HG02943 (cell line): ENCODE results near the gene GCLM.
"Not testable (repeated sequence)": the region's sequence is repeated elsewhere in the genome, so short reads cannot be mapped to it uniquely, and the experiment has no call there.

ENCODE experiments used
- ATAC-seq: cut with Tn5 transposase; IDR thresholded peaks from one replicate; pipeline ENCODE4 v1.9.1; 2021; ENCODE audit warnings: mild to moderate bottlenecking, low read depth, moderate library complexity; ENCODE audit not compliant: unreplicated experiment

GCLM gene

GRCh38 chr1:93899543-93900207 is 9.6 kb downstream of the GCLM start:
- ATAC-seq: no peak

GRCh38 chr1:93888900-93889299 is 20.3 kb downstream of the GCLM start:
- ATAC-seq: no peak

- no peak for ATAC-seq
These were observed 27.0 kb downstream of the GCLM start for GRCh38 chr1:93882269-93882668.

- no peak for ATAC-seq
These were observed 28.5 kb downstream of the GCLM start for GRCh38 chr1:93880731-93881130.

- ATAC-seq: peak; percentile 98
These were observed 30.2 kb downstream of the GCLM start, which contains the start of gene DNTTIP2 for GRCh38 chr1:93878889-93879586. TSS of gene DNTTIP2 (minus strand) at chr1:93879206. CDS start at chr1:93879148, 58 bp downstream.

GRCh38 chr1:93878501-93878888 is 30.7 kb downstream of the GCLM start:
- ATAC-seq: no peak

GRCh38 chr1:93877529-93877928 is 31.7 kb downstream of the GCLM start:
- no peak for ATAC-seq

- ATAC-seq: no peak
These were observed 33.0 kb downstream of the GCLM start for GRCh38 chr1:93876244-93876643.

- ATAC-seq: no peak
These were observed 35.1 kb downstream of the GCLM start for GRCh38 chr1:93874025-93874651.

- no peak for ATAC-seq
These were observed 37.9 kb downstream of the GCLM start for GRCh38 chr1:93871366-93871765.

- no peak for ATAC-seq
These were observed 39.6 kb downstream of the GCLM start for GRCh38 chr1:93869653-93870052.

GRCh38 chr1:93868492-93868891 is 40.7 kb downstream of the GCLM start:
- not testable (repeated sequence) for ATAC-seq

GRCh38 chr1:93865253-93865652 is 44.0 kb downstream of the GCLM start:
- ATAC-seq: no peak

GRCh38 chr1:93864175-93864574 is 45.1 kb downstream of the GCLM start:
- ATAC-seq: no peak

- not testable (repeated sequence) for ATAC-seq
These were observed 51.6 kb downstream of the GCLM start for GRCh38 chr1:93857653-93858052.

GRCh38 chr1:93855983-93856382 is 53.2 kb downstream of the GCLM start:
- ATAC-seq: not testable (repeated sequence)

- no peak for ATAC-seq
These were observed 55.3 kb downstream of the GCLM start for GRCh38 chr1:93853940-93854339.

- ATAC-seq: no peak
These were observed 57.4 kb downstream of the GCLM start for GRCh38 chr1:93851878-93852277.

GRCh38 chr1:93851327-93851712 is 57.9 kb downstream of the GCLM start:
- no peak for ATAC-seq

- not testable (repeated sequence) for ATAC-seq
These were observed 58.4 kb downstream of the GCLM start for GRCh38 chr1:93850687-93851326.

- ATAC-seq: no peak
These were observed 60.8 kb downstream of the GCLM start for GRCh38 chr1:93848350-93848883.
